ENCODE results near the gene FOSL2.
"Not testable (repeated sequence)": the region's sequence is repeated elsewhere in the genome, so short reads cannot be mapped to it uniquely, and the experiment has no call there.

The FOSL2 gene

GRCh38 chr2:28357948-28358667, 34.5 kb upstream of the FOSL2 start:
- no peak for DNase-seq

GRCh38 chr2:28358668-28359201, 33.9 kb upstream of the FOSL2 start:
- DNase-seq = no peak

GRCh38 chr2:28359222-28360057, 33.2 kb upstream of the FOSL2 start:
- DNase-seq = peak; percentile 67

GRCh38 chr2:28360058-28360717, 32.5 kb upstream of the FOSL2 start:
- no peak for DNase-seq

- no peak for DNase-seq
Measured at GRCh38 chr2:28360718-28361293, 31.9 kb upstream of the FOSL2 start.

GRCh38 chr2:28361991-28362710, 30.5 kb upstream of the FOSL2 start:
- DNase-seq = no peak

GRCh38 chr2:28362991-28363521, 29.6 kb upstream of the FOSL2 start:
- DNase-seq = no peak

GRCh38 chr2:28363686-28364280, 28.9 kb upstream of the FOSL2 start:
- no peak for DNase-seq

- DNase-seq = no peak
Measured at GRCh38 chr2:28364610-28365009, 28.0 kb upstream of the FOSL2 start.

GRCh38 chr2:28365158-28365557, 27.5 kb upstream of the FOSL2 start:
- DNase-seq = no peak

GRCh38 chr2:28366149-28366495, 26.5 kb upstream of the FOSL2 start:
- DNase-seq = no peak

GRCh38 chr2:28366496-28367282, 26.0 kb upstream of the FOSL2 start:
- DNase-seq = no peak

GRCh38 chr2:28367667-28368356, 24.8 kb upstream of the FOSL2 start:
- no peak for DNase-seq

GRCh38 chr2:28368357-28368798, 24.3 kb upstream of the FOSL2 start:
- DNase-seq = no peak

GRCh38 chr2:28369358-28369757, 23.3 kb upstream of the FOSL2 start:
- no peak for DNase-seq

- no peak for DNase-seq
Measured at GRCh38 chr2:28370354-28370753, 22.3 kb upstream of the FOSL2 start.

GRCh38 chr2:28371728-28372127, 20.9 kb upstream of the FOSL2 start:
- DNase-seq = not testable (repeated sequence)

GRCh38 chr2:28373854-28374253, 18.8 kb upstream of the FOSL2 start:
- DNase-seq = no peak

- no peak for DNase-seq
Measured at GRCh38 chr2:28374331-28374730, 18.3 kb upstream of the FOSL2 start.

GRCh38 chr2:28375236-28375635, 17.4 kb upstream of the FOSL2 start:
- no peak for DNase-seq

All from activated T-cell treated with anti-CD3 and anti-CD28 coated beads for 4 hours (primary cell).